HG02884 (cell line): ENCODE results near the gene PACC1.

ENCODE experiments used
- ATAC-seq: cut with Tn5 transposase; IDR thresholded peaks from one replicate; pipeline ENCODE4 v1.9.1; 2021; ENCODE audit warnings: mild to moderate bottlenecking, moderate library complexity; ENCODE audit not compliant: unreplicated experiment

Gene PACC1

GRCh38 chr1:212438831-212439237, 24.1 kb upstream of the PACC1 start:
- no peak for ATAC-seq

- ATAC-seq: no peak
Observed at GRCh38 chr1:212437179-212437798, 22.6 kb upstream of the PACC1 start.

- ATAC-seq: no peak
Observed at GRCh38 chr1:212434992-212435391, 20.3 kb upstream of the PACC1 start.

- no peak for ATAC-seq
Observed at GRCh38 chr1:212433577-212434462, 19.1 kb upstream of the PACC1 start.

GRCh38 chr1:212432661-212433576, 18.2 kb upstream of the PACC1 start, which contains the start of gene NENF:
NENF (plus strand) TSS chr1:212432920; CDS start chr1:212432944, 24 bp downstream.
- ATAC-seq: peak; percentile 97

GRCh38 chr1:212432272-212432660, 17.6 kb upstream of the PACC1 start:
- ATAC-seq: no peak

- ATAC-seq: no peak
Observed at GRCh38 chr1:212431644-212432043, 17.0 kb upstream of the PACC1 start.

- no peak for ATAC-seq
Observed at GRCh38 chr1:212430955-212431394, 16.3 kb upstream of the PACC1 start.

- no peak for ATAC-seq
Observed at GRCh38 chr1:212430416-212430815, 15.7 kb upstream of the PACC1 start.

GRCh38 chr1:212428496-212428895, 13.8 kb upstream of the PACC1 start:
- ATAC-seq: no peak

GRCh38 chr1:212423879-212424278, 9.2 kb upstream of the PACC1 start:
- ATAC-seq: no peak

GRCh38 chr1:212421165-212421564, 6.5 kb upstream of the PACC1 start:
- ATAC-seq: no peak

- ATAC-seq: no peak
Observed at GRCh38 chr1:212415107-212415841, 588 bp upstream of the PACC1 start.

- ATAC-seq: peak; percentile 11
Observed at GRCh38 chr1:212413902-212414327, 771 bp downstream of the PACC1 start.

GRCh38 chr1:212412374-212412773, 2.3 kb downstream of the PACC1 start:
- no peak for ATAC-seq

GRCh38 chr1:212410231-212410820, 4.4 kb downstream of the PACC1 start:
- ATAC-seq: no peak

- no peak for ATAC-seq
Observed at GRCh38 chr1:212402666-212403321, 11.9 kb downstream of the PACC1 start.

GRCh38 chr1:212401838-212402582, 12.7 kb downstream of the PACC1 start:
- no peak for ATAC-seq

GRCh38 chr1:212401042-212401441, 13.6 kb downstream of the PACC1 start:
- no peak for ATAC-seq
